Gastroesophageal sphincter (tissue), 2 donors: Measurements from ENCODE around the gene FGF3.

Experiments used
- EP300 ChIP-seq: sonication (generic); formaldehyde crosslinking; IDR thresholded peaks from one replicate; pipeline ENCODE4 v1.6.1; 2017; ENCODE audit warnings: antibody characterized with exemption, mild to moderate bottlenecking
- POLR2A ChIP-seq, 2 donors: fragments of 450-650 bp; IDR thresholded peaks; one replicate each; pipeline ENCODE4 v1.6.1; 2017; ENCODE audit warnings: antibody characterized with exemption in 2 of 2, mild to moderate bottlenecking in 2 of 2, moderate library complexity in 1 of 2
- POLR2AphosphoS5 ChIP-seq: sonication (generic); formaldehyde crosslinking; IDR thresholded peaks from one replicate; pipeline ENCODE4 v1.6.1; 2017; ENCODE audit warnings: antibody characterized with exemption

- TF ChIP-seq EP300 (no peak), POLR2AphosphoS5 (no peak), POLR2A (IDR thresholded peaks at IDR 0.05) (no peak)
Observed at GRCh38 chr11:69781241-69781640, 38.0 kb downstream of the FGF3 start.
